HG02943 (cell line): ENCODE data around the gene MIA.
"Not testable (repeated sequence)": the region's sequence is repeated elsewhere in the genome, so short reads cannot be mapped to it uniquely, and the experiment has no call there.

ENCODE experiments used
- ATAC-seq: cut with Tn5 transposase; IDR thresholded peaks from one replicate; pipeline ENCODE4 v1.9.1; 2021; ENCODE audit warnings: mild to moderate bottlenecking, low read depth, moderate library complexity; ENCODE audit not compliant: unreplicated experiment

MIA gene

DNA sequence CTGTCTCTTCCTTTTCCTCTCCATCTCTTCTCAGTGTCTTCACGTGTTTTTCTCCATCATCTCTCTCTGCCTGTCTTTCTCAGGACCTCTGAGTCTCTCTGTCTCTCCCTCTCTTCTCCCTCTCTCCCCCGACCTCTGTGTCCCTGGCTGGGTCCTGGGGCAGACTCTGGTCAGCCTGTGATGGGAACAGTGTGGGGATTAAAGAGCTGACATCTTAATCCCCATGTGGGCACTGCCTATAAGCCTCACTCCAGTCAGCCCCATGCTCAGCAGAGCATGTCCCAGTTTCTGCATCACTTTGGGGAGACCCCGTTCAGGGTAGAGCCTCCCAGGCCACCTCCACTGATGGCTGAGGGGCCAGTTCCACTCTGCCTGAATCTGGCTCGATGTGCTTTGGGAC, 39.9 kb downstream of the MIA start:
- no peak for ATAC-seq

DNA sequence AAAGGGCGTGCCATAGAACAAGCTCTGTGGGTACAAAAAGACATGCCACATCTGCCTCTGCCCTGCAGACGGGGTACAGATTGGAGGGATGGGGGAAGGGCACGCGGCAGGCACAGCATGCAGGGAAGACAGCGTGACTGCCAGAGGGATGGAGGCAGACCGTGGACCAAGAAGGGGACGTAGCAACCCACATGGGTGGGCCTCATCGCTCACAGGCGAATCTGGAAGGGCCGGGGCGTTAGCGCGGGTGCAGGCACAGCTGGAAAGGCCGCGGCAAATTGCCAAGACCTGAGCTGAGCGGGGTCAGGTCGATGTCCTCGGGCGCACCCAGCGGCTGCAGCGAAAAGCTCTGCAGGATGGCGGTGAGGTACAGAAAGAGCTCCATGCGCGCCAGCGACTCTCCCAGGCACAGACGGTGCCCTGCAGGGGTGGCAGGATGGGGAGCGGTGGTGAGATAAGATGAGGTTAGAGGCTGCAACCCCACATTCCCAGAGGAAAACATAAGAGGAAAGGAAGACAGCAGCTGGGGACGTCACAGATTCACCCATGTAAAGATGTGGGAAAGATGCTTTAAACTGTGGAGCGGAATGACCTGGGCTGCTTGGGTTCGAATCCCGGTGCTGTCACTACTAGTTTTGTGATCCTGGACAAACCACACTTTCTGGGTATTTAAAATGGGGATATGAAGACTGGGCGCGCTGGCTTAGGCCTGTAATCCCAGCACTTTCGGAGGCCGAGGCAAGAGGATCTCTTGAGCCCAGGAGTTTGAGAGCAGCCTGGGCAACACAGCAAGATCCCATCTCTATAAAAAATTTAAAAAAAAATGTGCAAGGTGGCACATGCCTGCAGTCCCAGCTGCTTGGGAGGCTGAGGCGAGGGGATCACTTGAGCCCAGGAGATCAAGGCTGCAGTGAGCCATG, 43.4 kb downstream of the MIA start:
- ATAC-seq: not testable (repeated sequence)

- ATAC-seq: not testable (repeated sequence)
Measured at GRCh38 chr19:40819479-40820234, 44.3 kb downstream of the MIA start.

DNA sequence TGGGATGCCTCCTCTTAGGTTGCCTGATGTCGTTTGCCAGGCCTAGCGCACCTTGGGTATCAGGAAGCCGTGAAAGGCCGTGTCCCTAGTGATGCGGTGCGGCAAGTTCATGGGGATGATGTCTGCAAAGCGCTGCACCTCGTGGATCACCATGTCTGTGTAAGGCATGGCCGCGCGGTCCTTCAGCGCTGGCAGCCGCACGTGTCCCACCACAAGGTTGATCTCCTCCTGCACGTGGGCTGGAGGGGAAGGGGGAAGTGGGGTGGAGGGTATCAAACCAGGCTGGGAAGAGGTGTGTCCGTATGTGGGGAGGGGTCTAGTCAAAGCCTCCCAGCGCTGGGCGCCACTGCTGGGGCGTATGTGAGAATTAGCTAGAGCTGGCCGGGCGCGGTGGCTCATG, 46.8 kb downstream of the MIA start:
- no peak for ATAC-seq

DNA sequence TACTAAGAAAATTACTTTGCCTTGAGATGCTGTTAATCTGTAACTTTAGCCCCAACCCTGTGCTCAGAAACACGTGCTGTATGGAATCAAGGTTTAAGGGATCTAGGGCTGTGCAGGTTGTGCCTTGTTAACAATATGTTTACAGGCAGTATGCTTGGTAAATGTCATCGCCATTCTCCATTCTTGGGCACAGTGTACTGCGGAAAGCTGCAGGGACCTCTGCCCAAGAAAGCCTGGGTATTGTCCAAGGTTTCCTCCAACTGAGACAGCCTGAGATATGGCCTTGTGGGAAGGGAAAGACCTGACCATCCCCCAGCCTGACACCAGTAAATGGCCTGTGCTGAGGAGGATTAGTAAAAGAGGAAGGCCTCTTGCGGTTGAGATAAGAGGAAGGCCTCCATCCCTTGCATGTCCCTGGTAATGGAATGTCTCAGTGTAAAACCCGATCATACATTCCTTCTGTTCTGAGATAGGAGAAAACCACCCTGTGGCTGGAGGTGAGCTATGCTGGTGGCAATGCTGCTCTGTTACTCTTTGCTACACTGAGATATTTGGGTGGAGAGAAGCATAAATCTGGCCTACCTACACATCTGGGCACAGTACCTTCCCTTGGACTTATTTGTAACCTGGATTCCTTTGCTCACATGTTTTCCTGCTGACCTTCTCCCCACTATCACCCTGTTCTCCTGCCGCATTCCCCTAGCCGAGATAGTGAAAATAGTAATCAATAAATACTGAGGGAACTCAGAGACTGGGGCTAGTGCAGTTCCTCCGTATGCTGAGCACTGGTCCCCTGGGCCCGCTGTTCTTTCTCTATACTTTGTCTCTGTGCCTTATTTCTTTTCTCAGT, 47.6 kb downstream of the MIA start:
- ATAC-seq: not testable (repeated sequence)

GRCh38 chr19:40824916-40825315, 49.6 kb downstream of the MIA start:
- not testable (repeated sequence) for ATAC-seq

- ATAC-seq: not testable (repeated sequence)
Measured at GRCh38 chr19:40825460-40826095, 50.3 kb downstream of the MIA start.

GRCh38 chr19:40826312-40826698, 51.0 kb downstream of the MIA start:
- not testable (repeated sequence) for ATAC-seq

DNA sequence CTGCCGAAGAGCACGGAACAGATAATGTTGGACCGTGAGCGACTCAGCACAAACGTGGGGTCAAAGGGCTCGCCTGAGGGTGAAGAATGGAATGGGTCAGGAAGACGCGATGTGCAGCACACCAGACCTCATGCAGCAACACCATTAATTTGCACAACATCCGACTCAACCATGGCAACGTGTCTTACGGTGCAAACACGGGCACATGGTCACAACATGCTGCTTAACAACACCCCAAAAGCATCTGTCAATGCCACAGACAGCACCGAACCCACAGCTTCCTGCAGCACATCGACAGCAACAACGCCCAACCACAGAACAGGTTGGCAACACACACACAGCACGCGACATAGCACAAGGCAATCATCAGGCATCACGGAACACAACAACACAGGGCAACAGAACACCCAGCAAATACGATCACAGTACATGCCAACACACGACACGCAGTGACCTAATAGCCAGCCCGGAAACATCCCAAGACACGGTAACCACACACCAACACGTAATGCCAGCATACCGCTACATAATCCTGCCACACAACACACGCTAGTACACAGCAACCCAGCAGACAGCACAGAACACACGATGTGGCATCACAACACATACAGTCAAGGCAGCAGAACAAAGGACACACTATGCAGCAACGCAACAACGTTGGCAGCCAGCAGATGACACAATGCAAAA, 51.5 kb downstream of the MIA start:
- not testable (repeated sequence) for ATAC-seq
